ENCODE measurements around the gene PIK3R5.

PIK3R5 gene

DNA sequence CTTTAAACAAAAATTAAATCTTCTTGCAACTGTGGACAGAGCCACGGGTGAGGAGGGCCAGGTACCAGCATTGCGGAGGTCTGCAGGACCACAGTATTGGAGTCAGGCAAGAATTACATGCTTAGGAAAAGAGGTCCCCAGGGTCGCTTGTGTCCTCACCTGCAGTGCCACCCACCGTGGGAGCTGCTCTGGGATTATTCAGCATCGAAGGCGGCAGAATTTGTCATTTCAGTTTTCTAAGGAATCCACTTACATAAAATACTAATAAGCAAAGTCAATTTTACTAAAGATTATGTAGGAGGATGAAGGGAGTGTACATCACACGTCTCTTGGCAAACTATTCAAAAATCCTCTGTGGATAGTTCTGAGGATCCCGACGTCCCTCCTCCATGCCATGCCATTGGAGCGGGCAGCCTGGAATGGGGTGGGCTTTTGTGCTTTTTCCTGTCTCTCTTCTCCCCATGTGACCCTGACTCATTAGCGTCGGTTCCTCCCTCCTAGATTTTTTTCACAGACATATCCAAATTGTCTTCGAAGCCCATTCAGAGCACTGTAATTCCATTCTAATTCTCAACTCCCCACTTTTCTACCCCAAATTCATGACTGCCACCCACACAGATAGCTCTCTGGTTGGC, 95.0 kb downstream of the PIK3R5 start:
- Histone ChIP-seq H3K27ac (no peak overlapping the region), H3K4me3 (ENCODE audit: low read depth, low read length) (no peak overlapping the region), H3K36me3 (replicated peaks) (no peaks in the 10 kb centered on the region), H3K27me3 (replicated peaks) (peaks cover 3% of the 10 kb centered on the region)
- in situ Hi-C loops (cut with HindIII; ENCODE audit: low pct_ligation_motif_present, low sequenced_read_pairs): no loop called here
- TF ChIP-seq, protein P1, sequence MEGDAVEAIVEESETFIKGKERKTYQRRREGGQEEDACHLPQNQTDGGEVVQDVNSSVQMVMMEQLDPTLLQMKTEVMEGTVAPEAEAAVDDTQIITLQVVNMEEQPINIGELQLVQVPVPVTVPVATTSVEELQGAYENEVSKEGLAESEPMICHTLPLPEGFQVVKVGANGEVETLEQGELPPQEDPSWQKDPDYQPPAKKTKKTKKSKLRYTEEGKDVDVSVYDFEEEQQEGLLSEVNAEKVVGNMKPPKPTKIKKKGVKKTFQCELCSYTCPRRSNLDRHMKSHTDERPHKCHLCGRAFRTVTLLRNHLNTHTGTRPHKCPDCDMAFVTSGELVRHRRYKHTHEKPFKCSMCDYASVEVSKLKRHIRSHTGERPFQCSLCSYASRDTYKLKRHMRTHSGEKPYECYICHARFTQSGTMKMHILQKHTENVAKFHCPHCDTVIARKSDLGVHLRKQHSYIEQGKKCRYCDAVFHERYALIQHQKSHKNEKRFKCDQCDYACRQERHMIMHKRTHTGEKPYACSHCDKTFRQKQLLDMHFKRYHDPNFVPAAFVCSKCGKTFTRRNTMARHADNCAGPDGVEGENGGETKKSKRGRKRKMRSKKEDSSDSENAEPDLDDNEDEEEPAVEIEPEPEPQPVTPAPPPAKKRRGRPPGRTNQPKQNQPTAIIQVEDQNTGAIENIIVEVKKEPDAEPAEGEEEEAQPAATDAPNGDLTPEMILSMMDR (IDR thresholded peaks at IDR 0.05; ENCODE audit: low read depth, low read length, missing control alignments): no peak
- no peak for DNase-seq

DNA sequence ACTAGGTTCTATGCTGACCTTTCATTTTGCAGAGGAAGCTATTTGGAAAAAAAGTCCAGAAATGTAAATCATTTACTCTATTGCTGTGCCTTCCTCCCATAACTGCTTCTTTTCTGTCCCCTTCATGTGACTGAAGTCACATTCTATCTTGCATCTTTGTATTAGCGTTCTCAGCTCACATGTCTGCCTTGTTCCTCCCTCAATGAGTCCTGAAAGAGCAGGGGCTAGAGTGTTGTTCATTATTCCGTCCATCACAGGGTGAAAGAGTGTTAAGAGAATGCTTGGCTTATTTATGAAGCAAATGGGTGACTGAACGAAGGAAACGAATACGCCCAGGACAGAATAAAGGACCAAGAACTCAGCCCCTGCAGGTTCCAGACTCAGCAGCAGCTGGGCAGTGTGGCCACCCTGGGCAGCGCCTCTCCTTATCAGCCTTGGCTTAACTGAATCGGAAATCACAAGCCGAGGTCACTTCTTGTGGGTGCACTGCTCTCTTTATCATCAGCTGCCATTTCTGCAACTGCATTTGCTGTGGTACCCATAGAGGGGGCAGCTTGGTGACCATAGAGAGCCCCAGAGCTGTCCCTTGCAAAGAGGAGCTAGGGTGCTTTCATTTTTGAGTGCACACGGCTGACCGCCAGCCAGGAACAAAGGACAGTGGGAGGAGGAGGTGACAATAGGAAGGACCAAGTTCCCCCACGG, 96.2 kb downstream of the PIK3R5 start:
- H3K4me3 ChIP-seq (ENCODE audit: low read depth, low read length): no peak overlapping the region
- no peak for DNase-seq
- TF ChIP-seq, protein P1 (IDR thresholded peaks at IDR 0.05; ENCODE audit: low read depth, low read length, missing control alignments): no peak
- H3K27me3 ChIP-seq (replicated peaks): peaks cover 3% of the 10 kb centered on the region
- H3K27ac ChIP-seq: no peak overlapping the region
- H3K36me3 ChIP-seq (replicated peaks): no peaks in the 10 kb centered on the region
- in situ Hi-C loops (cut with HindIII; ENCODE audit: low pct_ligation_motif_present, low sequenced_read_pairs): no loop called here

GRCh38 chr17:8868529-8868951, 97.0 kb downstream of the PIK3R5 start:
- H3K27me3 ChIP-seq (replicated peaks): peaks cover 3% of the 10 kb centered on the region
- TF ChIP-seq, protein P1 (IDR thresholded peaks at IDR 0.05; ENCODE audit: low read depth, low read length, missing control alignments): no peak
- in situ Hi-C loops (cut with HindIII; ENCODE audit: low pct_ligation_motif_present, low sequenced_read_pairs): no loop called here
- no peak overlapping the region for H3K4me3 ChIP-seq (ENCODE audit: low read depth, low read length)
- no peaks in the 10 kb centered on the region for H3K36me3 ChIP-seq (replicated peaks)
- no peak for DNase-seq
- no peak overlapping the region for H3K27ac ChIP-seq

GRCh38 chr17:8868092-8868491, 97.4 kb downstream of the PIK3R5 start:
- Histone ChIP-seq H3K27me3 (replicated peaks) (peaks cover 3% of the 10 kb centered on the region), H3K27ac (no peak overlapping the region), H3K36me3 (replicated peaks) (no peaks in the 10 kb centered on the region), H3K4me3 (ENCODE audit: low read depth, low read length) (no peak overlapping the region)
- no peak for DNase-seq
- TF ChIP-seq, protein P1 (IDR thresholded peaks at IDR 0.05; ENCODE audit: low read depth, low read length, missing control alignments): no peak
- in situ Hi-C loops (cut with HindIII; ENCODE audit: low pct_ligation_motif_present, low sequenced_read_pairs): no loop called here

- TF ChIP-seq, protein P1 (IDR thresholded peaks at IDR 0.05; ENCODE audit: low read depth, low read length, missing control alignments): no peak
- no peak for DNase-seq
- in situ Hi-C loops (cut with HindIII; ENCODE audit: low pct_ligation_motif_present, low sequenced_read_pairs): no loop called here
- Histone ChIP-seq H3K27ac (no peak within 1 kb of the TSS), H3K27me3 (replicated peaks) (peaks cover 3% of the 10 kb centered on the region), H3K36me3 (replicated peaks) (no peaks in the 10 kb centered on the region), H3K4me3 (ENCODE audit: low read depth, low read length) (no peak within 1 kb of the TSS)
Measured at GRCh38 chr17:8867361-8867981, 98.0 kb downstream of the PIK3R5 start, which contains the start of gene PIK3R6. Gene PIK3R6, minus strand, starts transcription at chr17:8867674. Its CDS starts 17,880 bp downstream, at chr17:8849794.
